GM10847 (cell line): ENCODE results near the gene ATP5F1D.

ENCODE experiments used
- POLR2A ChIP-seq: IDR thresholded peaks from 2 replicates; pipeline ENCODE4 v1.6.1; 2011; ENCODE audit not compliant: insufficient read length; ENCODE audit errors: extremely low read depth

The ATP5F1D gene

GRCh38 chr19:1248786-1249297 lies 7.3 kb downstream of the ATP5F1D start:
- no peak for TF ChIP-seq POLR2A

- peak; percentile 61 for TF ChIP-seq POLR2A
These were observed 7.9 kb downstream of the ATP5F1D start for GRCh38 chr19:1249298-1249989.

DNA sequence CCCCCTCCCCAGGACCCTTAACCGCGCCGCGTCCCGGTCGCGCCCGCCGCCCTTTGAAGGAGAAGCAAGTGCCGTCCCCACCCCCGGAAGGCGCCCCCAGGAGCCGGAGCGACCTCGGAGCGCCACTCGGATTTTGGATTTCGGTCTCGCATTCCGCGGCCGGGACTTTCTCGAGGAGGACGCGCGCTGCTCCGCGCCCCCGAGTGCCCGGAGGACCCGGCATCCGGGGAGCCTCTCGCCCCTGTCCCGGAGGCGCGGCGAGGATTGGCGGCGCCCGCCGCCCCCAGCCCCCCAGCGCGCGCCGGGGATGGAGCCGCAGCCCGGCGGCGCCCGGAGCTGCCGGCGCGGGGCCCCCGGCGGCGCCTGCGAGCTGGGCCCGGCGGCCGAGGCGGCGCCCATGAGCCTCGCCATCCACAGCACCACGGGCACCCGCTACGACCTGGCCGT lies 8.5 kb downstream of the ATP5F1D start:
- peak; percentile 7 for TF ChIP-seq POLR2A

DNA sequence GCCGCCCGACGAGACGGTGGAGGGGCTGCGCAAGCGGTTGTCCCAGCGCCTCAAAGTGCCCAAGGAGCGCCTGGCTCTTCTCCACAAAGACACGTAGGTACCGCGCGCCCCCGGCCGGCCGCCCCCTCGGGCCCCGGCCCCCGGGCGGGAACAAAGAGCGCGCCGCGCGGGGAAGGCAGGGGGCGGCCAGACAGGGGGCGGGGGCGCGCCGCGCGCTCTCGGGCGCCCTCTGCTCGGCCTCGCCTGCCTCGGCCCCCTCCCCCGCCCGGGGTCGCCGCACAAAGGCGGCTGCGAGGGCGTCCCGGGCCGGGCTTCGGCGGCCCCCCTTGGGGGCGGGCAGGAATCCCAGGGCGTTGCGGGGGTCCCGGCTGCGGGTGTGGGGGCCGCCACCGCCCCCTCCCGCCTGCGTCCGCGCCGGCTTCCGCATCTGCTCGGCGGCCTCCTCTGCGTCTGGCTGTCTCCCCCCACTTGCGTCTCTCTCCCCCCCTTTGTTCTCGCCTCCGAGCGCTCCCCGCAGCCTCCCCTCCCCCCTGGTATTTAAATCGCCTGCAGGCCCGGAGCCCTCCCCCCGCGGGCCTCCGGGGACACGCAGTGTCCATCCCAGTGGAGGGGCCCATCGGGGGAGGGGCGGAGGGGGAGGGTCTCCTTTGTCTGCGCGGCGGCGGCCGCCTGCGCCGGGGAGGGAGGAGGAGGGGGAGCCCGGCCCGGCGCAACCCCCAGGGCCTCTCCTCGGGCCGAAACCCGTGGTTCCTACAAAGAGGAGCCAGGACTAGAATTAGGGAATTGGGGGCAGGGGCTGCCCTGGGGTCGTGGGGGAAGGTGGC lies 9.1 kb downstream of the ATP5F1D start:
- TF ChIP-seq POLR2A, result peak; percentile 13

DNA sequence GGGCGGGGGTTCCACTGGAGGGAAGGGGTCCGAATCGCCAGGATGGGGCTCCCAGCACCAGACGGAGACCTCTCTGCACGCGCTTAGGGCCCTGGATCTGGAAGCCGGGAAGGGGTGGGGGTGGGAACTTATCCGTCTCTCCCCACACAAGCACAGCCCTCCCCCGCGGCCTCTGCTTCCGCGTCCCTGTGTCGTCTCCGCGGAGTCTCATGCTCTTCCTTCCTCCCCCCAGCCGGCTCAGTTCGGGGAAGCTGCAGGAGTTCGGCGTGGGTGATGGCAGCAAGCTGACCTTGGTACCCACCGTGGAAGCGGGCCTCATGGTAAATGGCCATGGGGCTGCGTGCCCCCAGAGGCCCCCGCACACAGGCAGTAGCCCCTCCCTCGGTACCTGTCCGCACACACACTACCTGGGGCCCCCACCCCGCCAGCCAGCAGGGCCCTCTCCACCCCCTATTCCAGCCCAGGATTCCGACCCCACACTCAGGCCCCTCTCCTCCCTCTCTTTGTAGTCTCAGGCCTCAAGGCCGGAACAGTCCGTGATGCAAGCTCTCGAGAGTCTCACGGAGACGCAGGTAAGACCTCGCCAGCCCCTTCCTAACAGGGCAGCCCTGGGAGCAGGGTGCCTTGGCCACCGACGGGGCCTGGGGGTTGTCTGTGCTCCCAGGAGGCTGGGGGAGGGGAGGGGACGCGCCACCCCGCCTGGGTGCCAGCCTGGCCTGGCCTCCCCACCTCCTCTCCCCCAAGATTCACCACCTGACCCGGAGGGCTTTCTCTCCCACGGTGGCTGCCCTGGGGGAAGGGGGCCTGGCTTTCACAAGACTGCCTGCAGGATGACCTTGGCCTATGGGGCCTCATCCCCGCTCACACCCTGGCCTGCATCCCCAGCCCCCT lies 10.0 kb downstream of the ATP5F1D start:
- peak; percentile 10 for TF ChIP-seq POLR2A

- TF ChIP-seq POLR2A, result no peak
These were observed 10.8 kb downstream of the ATP5F1D start for GRCh38 chr19:1252221-1252820.

- no peak for TF ChIP-seq POLR2A
These were observed 11.4 kb downstream of the ATP5F1D start for GRCh38 chr19:1252821-1253513.

- no peak for TF ChIP-seq POLR2A
These were observed 12.0 kb downstream of the ATP5F1D start for GRCh38 chr19:1253514-1254080.

GRCh38 chr19:1254081-1254527 lies 12.6 kb downstream of the ATP5F1D start:
- no peak for TF ChIP-seq POLR2A

DNA sequence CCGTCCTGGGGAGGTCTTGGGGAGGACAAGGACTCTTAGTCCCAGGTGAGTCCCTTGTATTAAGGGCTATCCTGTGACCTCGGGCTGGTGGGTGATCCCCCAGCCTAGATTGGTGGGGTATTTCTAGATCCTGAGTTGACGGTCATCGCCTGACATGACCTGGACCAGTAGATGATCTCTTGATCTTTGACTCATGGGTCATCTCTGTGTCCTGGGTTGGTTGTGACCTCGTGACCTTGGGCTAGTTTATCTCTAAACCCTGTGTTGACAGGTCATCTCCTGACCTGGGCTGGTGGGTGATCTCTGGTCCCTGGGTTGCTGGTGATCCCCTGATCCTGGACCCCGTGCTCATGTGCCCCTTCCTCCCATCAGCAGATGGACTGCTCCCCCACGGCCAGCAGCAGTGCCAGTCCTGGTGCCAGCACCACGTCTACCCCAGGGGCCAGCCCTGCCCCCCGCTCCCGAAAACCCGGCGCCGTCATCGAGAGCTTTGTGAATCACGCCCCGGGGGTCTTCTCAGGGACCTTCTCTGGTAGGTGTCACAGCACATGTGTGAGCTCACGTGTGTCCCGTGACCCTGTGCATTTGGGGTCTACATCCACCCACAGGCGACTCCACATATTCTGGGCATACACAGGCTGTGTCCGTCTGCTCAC lies 13.1 kb downstream of the ATP5F1D start:
- TF ChIP-seq POLR2A, result no peak

DNA sequence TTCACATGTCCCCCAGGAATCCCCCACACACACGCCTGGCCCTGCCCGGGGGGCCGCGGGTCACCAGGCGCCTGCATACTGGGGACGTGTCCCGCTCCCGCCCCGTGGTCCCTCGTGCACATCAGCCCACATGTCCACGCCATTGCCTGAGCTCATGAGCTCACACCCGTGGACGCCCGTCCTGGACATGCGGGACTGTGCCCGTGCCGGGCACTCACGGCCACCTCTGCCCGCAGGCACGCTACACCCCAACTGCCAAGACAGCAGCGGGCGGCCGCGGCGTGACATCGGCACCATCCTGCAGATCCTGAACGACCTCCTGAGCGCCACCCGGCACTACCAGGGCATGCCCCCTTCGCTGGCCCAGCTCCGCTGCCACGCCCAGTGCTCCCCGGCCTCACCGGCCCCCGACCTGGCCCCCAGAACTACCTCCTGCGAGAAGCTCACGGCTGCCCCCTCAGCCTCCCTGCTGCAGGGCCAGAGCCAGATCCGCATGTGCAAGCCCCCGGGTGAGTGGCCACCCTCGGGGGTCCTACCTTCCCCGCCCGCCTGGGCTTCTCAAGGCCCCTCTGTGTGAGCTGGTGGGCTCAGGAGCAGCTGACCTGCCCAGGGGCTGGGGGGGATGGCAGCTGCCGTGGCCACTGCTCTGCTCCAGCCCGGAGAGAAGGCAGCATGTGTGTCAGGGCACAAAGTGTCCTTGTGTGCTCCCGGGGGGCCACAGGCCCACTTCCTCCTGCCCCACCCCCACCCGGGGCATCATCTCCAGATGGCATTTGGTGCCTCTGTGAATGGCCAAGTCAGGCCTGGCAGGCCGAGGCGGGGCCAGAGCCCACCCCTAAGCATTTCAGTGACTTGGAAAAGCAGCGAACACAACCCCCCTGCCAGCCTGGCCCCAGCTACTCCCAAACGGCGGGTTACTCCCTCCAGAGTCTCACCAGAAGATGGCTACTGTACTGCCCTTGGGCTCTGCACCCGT lies 13.9 kb downstream of the ATP5F1D start:
- TF ChIP-seq POLR2A, result no peak

- TF ChIP-seq POLR2A, result no peak
These were observed 15.3 kb downstream of the ATP5F1D start for GRCh38 chr19:1256646-1257474.
